ENCODE data around the gene TELO2.

TELO2 gene

GRCh38 chr16:1492923-1493745, at the start of gene TELO2:
Gene TELO2, plus strand, starts transcription at chr16:1493360. Its CDS starts 922 bp downstream, at chr16:1494282.
- peak; percentile 90 for DNase-seq

GRCh38 chr16:1443403-1443973, 49.7 kb upstream of the TELO2 start:
- no peak for DNase-seq

GRCh38 chr16:1443980-1444729, 49.0 kb upstream of the TELO2 start, which contains the start of gene CCDC154:
Gene CCDC154, minus strand, starts transcription at chr16:1444556. Its CDS starts 234 bp downstream, at chr16:1444322.
- DNase-seq, result no peak

DNA sequence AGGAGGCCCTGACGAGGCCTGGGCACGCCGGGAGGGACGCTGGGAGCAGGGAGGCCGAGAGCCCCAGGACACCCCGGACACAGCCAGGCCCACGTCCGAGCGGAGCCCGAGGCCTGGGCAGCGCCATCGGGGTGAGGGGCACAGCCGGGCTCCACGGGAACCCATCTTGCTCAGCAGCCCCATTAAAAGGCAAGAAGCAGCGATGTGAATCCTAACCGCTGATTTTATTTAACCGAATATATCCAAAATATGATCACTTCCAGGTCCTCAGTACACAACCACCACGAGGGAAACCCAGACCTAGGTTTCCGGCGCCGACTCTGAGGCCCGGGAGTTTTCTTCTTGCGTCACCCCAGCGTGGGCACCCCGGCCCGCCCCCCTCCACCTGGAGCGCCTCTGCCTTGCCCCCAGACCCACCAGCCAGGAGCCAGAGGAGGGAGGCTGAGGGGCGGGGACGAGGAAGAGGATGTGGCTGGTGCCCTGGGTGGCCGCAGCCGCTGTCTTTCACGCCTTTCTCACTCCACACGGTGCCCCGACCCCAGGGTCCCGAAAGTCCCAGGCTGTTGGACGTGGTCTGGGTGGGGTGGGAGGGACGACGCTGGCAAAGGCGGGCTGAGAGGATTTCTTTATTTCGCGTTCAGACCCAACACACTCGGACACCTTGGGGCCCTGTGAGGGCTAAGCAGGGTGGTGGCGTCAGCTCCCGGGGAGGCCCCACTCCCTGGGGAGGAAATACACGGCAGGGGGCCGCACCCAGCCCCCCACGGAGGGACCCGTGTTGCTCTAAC, 48.2 kb upstream of the TELO2 start:
- DNase-seq, result no peak

GRCh38 chr16:1445518-1446203, 47.5 kb upstream of the TELO2 start:
- no peak for DNase-seq

DNA sequence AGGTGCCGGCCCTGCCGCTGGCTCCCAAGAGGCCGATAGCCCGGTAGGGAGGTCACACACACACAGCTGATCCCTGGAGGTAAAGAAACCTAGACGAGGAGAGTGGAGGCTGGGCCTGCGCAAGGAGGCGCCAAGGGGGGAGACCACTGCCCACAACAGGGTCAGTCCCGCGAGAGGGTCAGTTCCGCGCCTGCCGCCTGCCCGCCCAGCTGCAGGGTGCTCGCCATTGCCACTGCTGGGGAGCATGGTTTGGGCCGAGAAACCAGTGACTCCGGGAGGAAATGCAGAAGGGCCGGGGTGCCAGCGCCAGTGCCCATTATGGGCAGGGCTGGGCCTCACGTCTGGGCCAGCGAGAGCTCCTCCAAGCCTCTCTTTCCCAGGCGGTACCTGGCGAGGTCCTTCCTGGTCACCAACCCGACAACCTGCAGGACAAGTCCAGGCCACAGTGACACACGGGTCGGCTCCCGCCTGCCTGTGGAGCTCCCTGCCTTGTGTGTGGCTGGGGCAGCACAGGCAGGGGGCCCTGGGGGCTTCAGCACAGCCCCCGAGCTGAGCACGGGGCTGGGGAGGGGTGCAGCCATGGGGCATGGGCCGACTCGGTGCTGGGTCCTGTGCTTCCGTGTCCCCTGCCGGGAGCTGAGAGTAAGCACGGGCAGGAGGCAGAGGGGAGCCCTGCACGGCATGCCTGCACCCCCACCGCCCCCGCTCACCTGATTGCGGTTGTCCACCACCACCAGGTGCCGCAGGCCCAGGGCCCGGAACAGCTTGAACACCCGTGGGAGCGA, 46.7 kb upstream of the TELO2 start:
- no peak for DNase-seq

DNA sequence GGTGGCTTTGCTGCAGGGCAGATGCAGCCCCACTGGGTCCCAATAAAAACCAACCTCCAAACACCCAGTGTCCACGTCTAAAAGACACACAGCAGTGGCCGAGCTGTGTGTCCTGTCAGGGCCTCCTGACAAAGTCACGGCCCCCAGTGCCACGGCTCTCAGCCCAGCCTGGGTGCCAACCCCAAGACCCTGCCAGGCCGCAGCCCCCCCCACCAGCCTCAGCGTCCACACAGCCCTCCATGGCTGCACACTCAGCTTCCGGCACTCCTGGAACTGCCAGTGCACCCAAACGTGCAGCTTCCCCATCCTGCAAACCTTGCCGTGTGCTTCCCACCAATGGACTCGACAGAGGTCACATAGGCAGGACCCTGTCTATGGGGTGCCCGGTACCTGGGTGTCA, 45.2 kb upstream of the TELO2 start:
- no peak for DNase-seq

DNA sequence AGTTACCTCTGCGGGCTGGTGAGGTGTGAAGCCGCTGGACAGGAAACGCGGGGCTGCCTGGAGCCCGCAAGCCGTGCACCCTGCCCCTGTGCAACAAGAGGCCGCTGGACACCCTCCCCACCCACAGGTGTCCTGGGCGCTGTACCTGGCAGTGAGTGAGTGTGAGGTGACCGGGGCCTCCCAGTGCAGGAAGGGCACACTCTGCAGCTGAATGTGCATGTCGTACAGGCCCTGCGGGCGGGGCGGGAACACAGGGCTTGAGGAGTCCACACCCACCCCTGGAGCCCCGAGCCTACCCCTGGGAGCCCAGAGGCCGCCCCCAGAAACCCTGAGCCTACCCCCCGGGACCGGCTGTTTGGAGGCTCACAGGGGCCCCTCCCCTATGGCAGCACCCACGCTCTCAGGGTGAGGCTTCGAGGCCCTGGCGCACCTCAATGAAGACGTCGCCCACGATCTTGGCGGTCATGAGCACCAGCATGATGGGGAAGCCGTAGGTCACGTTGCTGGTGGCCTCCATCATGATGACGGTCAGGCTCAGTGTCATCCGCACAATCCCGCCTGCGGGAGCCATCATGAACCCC, 44.5 kb upstream of the TELO2 start:
- DNase-seq, result no peak

- no peak for DNase-seq
These were observed 43.9 kb upstream of the TELO2 start for GRCh38 chr16:1449201-1449788.

- DNase-seq, result no peak
These were observed 42.9 kb upstream of the TELO2 start for GRCh38 chr16:1450218-1450617.

DNA sequence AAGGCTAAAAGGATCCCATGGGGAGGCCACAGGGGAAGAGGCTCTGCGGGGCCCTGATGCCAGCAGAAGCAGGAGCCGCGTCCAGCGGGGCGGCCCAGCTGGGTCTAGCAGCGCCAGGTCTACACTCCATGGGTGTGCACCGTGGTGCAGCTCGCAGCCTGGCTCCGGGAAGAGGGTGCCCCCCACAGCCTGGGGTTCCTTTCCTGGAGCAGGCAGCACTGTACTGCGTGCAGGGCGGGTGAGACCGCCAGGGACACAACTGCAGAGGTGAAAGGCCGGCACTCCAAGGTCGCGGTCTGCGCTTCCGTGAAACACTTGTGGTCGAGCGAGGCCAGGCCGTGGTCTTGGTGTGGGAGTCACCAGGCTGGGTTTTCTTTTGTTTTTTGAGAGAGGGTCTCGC, 42.3 kb upstream of the TELO2 start:
- DNase-seq, result no peak

DNA sequence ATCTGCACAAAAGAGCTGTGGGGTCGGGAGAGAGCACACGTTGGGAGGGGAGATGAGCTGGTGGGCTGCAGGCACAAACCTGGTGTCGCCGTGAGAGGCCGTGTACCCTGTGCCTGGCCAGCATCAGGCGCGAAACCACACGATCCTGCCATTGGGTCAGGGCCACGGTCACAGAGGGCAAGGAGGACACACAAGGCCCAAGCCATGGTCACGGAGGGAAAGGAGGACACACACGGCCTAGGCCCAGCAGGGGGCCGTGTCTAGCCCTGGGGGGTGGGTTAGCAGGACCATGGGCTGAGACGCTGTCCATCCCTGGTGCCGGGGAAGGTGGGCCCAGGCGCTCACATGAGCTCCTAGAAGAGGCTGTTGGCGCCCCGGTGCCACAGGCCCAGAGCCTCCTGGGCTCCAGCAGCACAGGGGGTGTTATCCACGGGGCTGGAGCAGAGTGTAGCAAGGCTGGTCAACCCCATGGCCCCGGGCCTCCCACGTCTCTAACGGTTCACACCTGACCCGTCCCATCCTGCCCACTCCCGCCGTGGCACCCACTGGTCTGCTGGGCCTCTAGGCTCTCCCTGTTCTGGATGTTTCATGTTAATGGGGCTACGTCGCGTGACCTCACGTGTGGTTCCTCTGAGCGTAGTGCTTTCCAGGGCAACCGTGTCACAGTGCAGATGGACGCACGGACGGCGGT, 41.3 kb upstream of the TELO2 start:
- no peak for DNase-seq

DNA sequence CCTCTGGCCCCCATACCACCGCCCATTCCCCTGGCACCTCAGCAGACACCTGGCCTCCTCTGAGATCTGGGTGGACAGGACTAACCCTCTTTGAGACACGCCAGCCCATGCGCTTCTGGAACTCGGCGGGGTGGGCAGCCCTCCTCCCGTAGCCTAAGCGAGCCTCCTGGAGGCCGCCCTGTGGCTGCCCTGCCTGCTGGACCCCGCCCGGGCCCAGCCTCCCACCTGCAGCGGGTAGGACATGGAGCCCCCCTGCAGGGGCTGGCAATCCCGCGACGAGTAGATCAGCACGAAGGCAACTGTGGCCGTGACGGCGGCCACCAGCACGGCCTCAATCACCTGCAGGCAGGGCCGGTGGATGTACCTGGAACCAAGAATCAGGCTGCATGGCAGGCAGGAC, 40.6 kb upstream of the TELO2 start:
- DNase-seq, result no peak

GRCh38 chr16:1453316-1453715, 39.8 kb upstream of the TELO2 start:
- DNase-seq, result no peak

DNA sequence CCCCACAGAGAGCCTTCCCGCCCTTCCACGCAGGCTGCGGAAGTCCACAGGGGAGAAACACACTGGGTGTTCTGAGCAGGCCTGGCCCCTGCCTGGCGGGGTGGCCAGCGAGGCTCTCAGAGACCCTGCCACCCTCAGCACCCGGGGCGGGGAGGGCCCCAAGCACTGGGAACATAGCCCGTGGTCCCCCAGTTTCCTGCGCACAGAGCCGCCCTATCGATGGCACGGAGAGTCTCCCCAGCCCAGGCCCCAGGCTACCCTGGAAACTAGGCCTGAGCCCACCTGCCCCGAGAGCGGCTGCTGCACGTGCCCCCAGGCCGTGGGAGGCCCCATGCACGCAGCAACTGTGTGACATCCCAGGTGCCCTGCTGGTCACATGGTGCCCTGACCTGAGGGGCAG, 38.6 kb upstream of the TELO2 start:
- DNase-seq, result no peak

DNA sequence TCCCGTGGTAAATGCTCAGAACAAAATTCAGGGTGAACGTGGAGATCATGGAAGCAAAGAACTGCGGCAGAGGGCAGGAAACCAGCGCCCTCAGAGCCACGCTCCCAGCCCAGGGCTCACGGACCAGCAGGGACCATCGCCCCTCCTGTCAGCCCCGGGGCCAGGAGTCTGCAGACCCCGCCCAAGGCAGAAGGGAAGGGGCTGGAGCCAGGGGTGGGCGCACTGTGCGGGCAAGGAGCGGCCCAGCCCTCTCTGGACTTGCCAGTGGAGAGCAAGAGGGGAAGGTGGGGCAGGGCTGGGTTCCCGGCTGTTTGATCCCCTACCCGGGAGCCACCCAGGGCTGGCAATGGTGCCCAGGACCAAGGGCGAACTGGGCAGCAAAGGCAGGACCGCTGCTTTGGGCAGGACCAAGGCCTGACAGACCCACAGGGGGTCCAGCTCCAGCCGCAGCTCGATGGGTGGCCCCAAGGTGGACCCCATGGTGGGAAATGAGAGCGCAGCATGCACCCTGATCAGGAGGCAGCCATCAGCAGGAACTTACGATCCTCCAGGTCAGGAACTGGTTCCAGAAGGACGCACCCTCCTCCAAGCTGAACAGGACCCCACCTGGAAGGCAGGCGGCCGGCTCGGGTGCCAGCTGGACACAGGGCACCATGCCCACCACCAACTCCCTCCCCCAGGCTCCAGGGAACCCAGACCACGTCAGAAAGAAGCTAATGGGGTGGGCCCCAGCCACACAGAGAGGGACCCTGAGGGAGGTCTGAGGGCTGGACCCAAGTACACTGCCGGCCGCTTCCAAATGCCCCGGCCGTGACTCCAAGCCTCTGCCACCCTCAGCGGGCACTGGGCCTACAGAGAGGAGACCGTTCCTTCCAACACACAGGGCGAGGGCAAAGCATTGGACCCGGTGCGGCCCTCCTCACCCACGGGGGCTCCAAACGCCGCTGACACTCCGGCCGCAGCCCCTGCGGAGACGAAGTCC, 37.7 kb upstream of the TELO2 start:
- no peak for DNase-seq

DNA sequence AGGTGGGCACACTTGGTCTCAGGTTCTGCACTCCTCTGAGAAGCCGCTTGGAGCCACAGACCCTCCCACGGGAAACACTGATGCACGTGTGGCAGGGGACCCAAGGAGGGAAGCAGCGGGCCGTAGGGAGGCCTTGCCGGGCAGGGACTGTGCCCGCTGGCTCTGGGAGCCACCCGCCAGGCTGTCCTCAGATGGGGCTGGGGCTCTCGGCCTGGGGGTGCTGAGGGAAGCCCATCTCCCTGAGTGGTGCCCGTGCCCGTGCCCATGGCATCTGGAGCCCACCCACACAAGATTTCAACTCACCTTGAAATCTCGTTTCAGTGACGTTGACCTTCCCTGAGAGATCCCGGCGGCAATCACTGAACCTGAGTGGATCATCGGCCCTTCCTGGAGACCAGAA, 36.2 kb upstream of the TELO2 start:
- no peak for DNase-seq

DNA sequence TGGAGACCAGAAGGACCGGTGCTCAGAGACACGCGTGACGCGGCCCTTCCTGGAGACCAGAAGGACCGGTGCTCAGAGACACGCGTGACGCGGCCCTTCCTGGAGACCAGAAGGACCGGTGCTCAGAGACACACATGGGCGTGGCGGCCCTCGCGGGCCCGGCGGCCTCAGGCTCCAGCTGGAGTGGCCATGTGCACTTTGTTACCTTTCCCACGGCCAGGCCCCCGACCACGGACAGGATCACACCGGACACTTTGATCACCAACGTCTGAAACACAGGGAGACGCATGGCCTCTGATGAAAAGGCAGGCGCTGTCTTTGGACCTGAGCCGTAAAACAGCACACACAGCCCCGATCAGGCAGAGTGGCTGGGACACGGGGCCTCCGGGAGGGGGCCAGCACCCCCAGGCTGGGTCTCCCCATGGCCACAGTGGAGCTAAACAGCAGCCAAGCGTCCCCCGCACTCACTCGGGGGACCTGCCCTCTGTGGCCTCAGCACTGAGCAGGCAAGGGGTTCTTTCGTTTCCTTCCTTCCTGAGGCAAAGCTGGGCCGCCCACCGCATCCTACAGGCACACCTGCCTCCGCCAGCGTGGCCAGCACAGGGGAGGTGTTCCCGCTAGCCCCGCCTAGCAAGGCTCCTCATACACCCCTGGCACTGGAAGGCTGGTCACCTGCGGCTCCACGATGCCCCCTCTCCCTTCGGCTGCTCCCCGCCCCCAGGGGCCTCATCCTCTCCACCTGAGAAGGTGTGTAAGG, 35.5 kb upstream of the TELO2 start:
- no peak for DNase-seq
